Left lobe of liver (tissue), 2 donors: ENCODE results near the gene SLC2A10. TPM values are rescaled to one million over a fixed set of nuclear protein-coding genes. Genes with fewer than 3 reads are reported as not detected.
"Not testable (repeated sequence)": the region's sequence is repeated elsewhere in the genome, so short reads cannot be mapped to it uniquely, and the experiment has no call there.

Experiments used
- ATAC-seq: fragments of 200-7000 bp; cut with Tn5 transposase; one replicate; pipeline ENCODE4 v1.9.1; 2020; ENCODE audit warnings: mild to moderate bottlenecking, moderate library complexity
- DNase-seq: peaks from one replicate; pipeline ENCODE4 v3.0.0-alpha.2; 2020; ENCODE audit warnings: low spot score
- total RNA-seq: library from RNA; stranded (reverse); gene quantifications from one replicate; pipeline ENCODE4 v1.2.1, GENCODE V29; 2021
- donor health status: DM: no; HTN: no; CAD: no; lungs with moderate emphysema.
- donor health status: DM: no; HTN: yes; CAD: no.

The SLC2A10 gene
- 44.8 TPM for total RNA-seq

GRCh38 chr20:46709459-46710152 is at the start of gene SLC2A10:
Gene SLC2A10 (plus strand): TSS chr20:46709649. CDS start chr20:46709737, 88 bp downstream.
- DNase-seq (peak; percentile 80), ATAC-seq (peak; percentile 77)

- DNase-seq (no peak), ATAC-seq (no peak)
Observed at GRCh38 chr20:46660487-46660886, 49.0 kb upstream of the SLC2A10 start.

GRCh38 chr20:46661659-46662058 is 47.8 kb upstream of the SLC2A10 start:
- ATAC-seq, result no peak
- no peak for DNase-seq

- ATAC-seq, result no peak
- no peak for DNase-seq
Observed at GRCh38 chr20:46663531-46663930, 45.9 kb upstream of the SLC2A10 start.

- DNase-seq (no peak), ATAC-seq (no peak)
Observed at GRCh38 chr20:46665602-46666001, 43.8 kb upstream of the SLC2A10 start.

- ATAC-seq (no peak), DNase-seq (no peak)
Observed at GRCh38 chr20:46666306-46666705, 43.1 kb upstream of the SLC2A10 start.

- peak; percentile 79 for ATAC-seq
Observed at GRCh38 chr20:46666818-46667515, 42.5 kb upstream of the SLC2A10 start.

GRCh38 chr20:46670228-46670584 is 39.2 kb upstream of the SLC2A10 start:
- no peak for ATAC-seq
- DNase-seq, result no peak

More at GRCh38 chr20:46666818-46667515, 42.5 kb upstream of the SLC2A10 start:
- DNase-seq, result peak; percentile 83

- ATAC-seq (peak; percentile 64), DNase-seq (peak; percentile 56)
Observed at GRCh38 chr20:46670585-46671584, 38.6 kb upstream of the SLC2A10 start.

GRCh38 chr20:46671866-46672542 is 37.4 kb upstream of the SLC2A10 start:
- ATAC-seq, result no peak

GRCh38 chr20:46672543-46673148 is 36.8 kb upstream of the SLC2A10 start:
- ATAC-seq (no peak), DNase-seq (no peak)

More at GRCh38 chr20:46671866-46672542, 37.4 kb upstream of the SLC2A10 start:
- DNase-seq, result no peak

GRCh38 chr20:46673394-46674252 is 35.8 kb upstream of the SLC2A10 start:
- DNase-seq (no peak), ATAC-seq (no peak)

- DNase-seq (no peak), ATAC-seq (no peak)
Observed at GRCh38 chr20:46674253-46675083, 35.0 kb upstream of the SLC2A10 start.

- not testable (repeated sequence) for DNase-seq
- ATAC-seq, result peak; percentile 34
Observed at GRCh38 chr20:46676649-46677316, 32.7 kb upstream of the SLC2A10 start.

- ATAC-seq (no peak), DNase-seq (no peak)
Observed at GRCh38 chr20:46677608-46678007, 31.8 kb upstream of the SLC2A10 start.

- ATAC-seq (peak; percentile 37), DNase-seq (no peak)
Observed at GRCh38 chr20:46678516-46678915, 30.9 kb upstream of the SLC2A10 start.

GRCh38 chr20:46680684-46681031 is 28.8 kb upstream of the SLC2A10 start:
- ATAC-seq, result no peak
- no peak for DNase-seq
